ENCODE measurements around the gene BMAL1.
A peak's percentile ranks its signal among the peaks of the same experiment; 100 is the strongest.

BMAL1 gene

GRCh38 chr11:13310443-13310842, 32.9 kb downstream of the BMAL1 start:
- H3K4me3 ChIP-seq (ENCODE audit: low read length): no peak overlapping the region
- DNase-seq (ENCODE audit: low read depth, low spot score): no peak

- DNase-seq (ENCODE audit: low read depth, low spot score): no peak
- H3K4me3 ChIP-seq (ENCODE audit: low read length): no peak overlapping the region
These were observed 34.0 kb downstream of the BMAL1 start for GRCh38 chr11:13311570-13311969.

DNA sequence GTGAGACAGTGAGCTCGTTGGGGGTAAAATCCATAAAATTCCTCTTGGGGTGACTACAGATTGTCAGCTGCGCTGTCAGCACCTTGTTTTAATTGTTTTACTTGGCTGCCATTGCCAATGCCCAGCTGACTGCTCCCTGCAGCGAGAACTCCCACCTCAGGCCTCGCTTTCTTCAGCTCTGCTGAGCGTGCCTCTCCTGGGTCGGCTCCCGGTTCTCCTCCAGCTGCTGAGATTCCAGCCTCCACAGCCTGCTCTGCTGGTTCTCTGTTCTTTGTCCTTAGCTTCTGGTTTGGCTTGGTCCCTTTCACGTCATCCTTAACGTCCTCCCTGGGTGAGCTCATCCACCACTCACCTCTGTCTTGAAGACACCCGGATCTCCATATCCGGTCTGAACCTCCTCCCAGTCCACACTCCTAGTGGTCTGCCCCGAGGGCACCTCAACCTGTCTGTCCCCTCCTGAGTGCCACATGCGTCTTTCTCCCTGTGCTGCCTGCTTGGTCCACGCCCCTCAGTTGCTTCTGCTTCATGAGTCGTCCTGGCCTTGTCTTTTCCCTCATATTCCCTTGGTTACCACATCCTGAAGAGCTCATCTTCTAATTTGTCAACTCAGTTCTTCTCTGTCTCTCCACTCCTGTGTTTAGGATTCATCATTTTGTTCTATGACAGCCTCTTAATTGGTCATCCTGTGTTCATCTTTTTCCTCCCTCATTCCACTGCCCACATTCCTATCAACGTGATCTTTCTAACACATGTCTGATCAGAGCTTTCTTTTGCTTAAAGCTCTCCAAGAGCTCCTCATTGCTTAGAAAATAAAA, 35.6 kb downstream of the BMAL1 start:
- H3K4me3 ChIP-seq (ENCODE audit: low read length): no peak overlapping the region

GRCh38 chr11:13314676-13315394, 37.2 kb downstream of the BMAL1 start:
- no peak for DNase-seq (ENCODE audit: low read depth, low spot score)
- no peak overlapping the region for H3K4me3 ChIP-seq (ENCODE audit: low read length)

More for the DNA sequence above, 35.6 kb downstream of the BMAL1 start:
- DNase-seq (ENCODE audit: low read depth, low spot score): no peak

- H3K4me3 ChIP-seq (ENCODE audit: low read length): no peak overlapping the region
- no peak for DNase-seq (ENCODE audit: low read depth, low spot score)
These were observed 38.2 kb downstream of the BMAL1 start for GRCh38 chr11:13315517-13316432.

DNA sequence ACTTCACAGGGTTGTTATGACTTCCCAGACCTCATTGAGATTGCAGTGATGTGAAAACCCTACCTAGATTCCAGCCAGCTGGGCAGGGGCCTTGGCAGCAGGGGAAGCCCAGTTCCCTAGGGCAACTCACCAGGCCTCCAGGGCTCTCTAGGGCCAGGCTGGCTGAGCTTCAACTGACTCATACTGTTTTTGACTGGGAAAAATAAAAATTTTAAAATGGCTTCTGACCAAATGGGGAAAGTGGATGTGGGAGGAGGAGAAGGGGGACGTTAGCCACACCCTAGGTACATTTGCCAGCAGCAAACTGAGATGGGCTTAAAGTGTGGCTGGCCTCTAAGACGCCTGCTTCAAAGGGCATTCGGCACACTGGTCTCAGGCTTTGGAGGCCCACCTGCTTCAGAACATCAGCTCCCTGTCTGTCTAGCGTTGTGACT, 39.0 kb downstream of the BMAL1 start:
- H3K4me3 ChIP-seq (ENCODE audit: low read length): no peak overlapping the region
- no peak for DNase-seq (ENCODE audit: low read depth, low spot score)

DNA sequence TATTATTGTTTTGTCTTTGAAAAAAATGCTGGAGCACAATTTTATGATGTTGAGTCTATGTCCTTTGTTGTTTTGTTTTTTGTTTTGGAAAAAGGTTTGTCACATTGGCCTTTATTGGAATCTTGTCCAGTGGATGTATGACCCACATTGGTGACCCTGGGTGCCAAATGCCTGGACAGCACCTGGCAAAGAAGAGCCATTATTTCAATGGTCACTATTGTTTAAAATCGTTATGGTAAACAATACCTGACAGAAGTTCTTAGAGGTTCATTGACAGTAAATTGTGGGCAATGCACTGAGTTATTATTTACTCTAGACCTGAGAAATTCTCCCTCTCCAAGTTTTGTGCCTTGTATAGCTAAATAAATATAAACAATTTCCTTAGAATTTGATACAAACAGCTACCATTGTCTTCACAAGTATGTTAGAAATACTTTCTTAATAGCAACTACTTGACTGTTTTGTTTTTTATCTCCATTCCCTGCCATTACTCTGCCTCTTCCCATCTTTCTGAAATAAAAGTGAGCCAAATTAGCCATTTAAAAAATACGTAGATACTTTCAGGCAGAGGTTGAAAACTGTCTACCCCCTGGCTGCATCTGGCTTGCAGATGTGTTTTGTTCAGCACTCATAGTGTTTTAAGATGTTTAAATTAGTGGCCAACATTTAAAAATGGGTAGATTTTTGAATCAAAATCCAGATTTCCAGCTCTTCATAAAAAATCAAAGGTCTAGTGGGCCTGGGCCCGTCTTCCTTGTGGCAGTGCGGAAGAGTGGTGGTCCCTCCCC, 39.9 kb downstream of the BMAL1 start:
- DNase-seq (ENCODE audit: low read depth, low spot score): no peak
- no peak overlapping the region for H3K4me3 ChIP-seq (ENCODE audit: low read length)

DNA sequence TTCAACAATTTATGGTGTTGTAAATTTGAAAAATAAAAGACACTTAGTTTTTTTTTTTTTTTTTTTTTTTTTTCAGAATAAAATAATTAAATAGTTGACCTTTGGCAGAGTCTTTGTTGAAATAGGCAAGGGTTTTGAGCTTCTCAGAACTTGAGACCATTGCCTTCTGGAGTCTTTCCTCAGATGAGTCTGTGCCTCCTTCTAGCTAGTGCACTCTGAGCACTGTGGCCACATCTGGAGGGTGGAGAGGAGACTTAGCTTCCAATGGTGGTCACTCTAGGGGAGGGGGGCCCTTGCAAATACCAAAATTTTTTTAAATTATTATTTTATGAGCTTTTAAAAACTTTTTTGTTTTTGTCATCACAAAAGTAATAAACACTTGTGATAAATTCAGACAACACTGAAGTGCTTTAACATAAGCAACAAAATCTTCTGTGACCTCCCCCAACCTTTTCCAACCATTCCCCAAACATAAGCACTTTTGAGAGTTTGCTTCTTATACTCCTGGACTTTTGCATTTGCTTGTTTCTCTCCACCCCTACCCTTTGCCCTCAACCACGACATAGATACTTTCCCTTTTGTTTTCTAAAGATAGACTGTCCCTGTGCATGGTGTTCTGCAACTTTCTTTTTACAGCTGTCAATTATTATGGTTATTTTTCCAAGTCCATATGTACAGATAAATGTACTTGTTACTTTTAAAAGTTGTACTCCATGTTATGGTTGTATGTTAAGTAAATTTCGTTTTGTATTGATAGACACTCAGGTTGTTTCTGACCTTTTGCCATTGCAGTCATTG, 41.1 kb downstream of the BMAL1 start:
- H3K4me3 ChIP-seq (ENCODE audit: low read length): no peak overlapping the region
- DNase-seq (ENCODE audit: low read depth, low spot score): no peak

DNA sequence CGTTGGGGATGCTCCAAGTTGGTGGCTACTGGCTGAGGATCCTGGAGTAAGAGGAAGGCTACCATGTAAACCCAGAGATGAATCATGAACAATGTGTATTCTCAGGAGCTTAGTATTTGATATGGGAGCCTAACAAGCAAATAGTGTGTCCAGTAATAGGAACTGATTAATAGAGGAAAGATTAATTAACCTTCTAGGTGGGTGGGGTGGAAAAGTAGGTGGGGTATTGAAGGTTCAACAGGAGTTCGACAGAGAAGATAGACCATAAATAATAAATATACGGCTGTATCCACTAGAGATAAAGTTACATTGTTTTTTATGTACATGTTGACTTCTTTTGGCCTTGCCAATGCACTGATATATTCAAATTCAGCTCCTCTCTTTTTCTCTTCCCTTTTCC, 43.1 kb downstream of the BMAL1 start:
- no peak overlapping the region for H3K4me3 ChIP-seq (ENCODE audit: low read length)
- DNase-seq (ENCODE audit: low read depth, low spot score): no peak

DNA sequence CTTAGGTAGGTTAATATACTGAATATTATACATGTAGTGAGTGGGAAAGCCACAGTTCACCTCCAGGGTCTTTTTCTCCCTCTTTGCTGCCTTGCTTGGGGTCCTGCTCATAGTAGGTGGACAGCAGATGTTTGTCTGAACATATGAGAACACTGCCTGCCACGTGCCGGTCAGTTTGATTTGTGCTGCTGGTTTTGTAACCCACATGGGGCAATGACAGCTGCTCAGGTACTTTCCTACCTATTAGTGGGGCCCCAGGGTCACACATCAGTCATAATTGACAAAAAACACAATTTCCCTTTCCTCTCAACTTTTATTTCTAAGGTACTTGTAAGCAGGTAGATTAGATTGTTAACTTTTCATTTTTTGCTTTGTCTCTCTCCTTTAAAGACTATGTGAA, 43.8 kb downstream of the BMAL1 start:
- DNase-seq (ENCODE audit: low read depth, low spot score): no peak
- no peak overlapping the region for H3K4me3 ChIP-seq (ENCODE audit: low read length)

- DNase-seq (ENCODE audit: low read depth, low spot score): no peak
- no peak overlapping the region for H3K4me3 ChIP-seq (ENCODE audit: low read length)
These were observed 46.6 kb downstream of the BMAL1 start for GRCh38 chr11:13324141-13324540.

DNA sequence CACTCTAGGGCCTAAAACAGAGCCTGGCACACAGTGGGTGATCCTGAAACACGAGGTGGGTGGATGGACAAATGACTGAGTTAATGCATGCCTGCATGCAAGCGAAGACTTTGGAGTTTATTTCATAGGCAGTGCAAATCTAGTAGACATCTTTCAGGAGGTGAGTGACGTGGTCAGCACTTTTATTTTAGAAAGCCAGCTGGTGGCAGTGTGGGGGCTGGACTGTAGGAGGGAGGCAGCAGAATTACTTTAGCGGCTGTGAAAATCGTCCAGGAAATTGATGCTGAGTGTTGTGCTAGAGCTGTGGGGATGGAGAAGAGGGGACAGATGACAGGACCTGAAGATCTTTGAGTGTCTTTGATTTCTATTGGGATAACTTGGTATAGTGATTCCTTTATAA, 47.1 kb downstream of the BMAL1 start:
- no peak for DNase-seq (ENCODE audit: low read depth, low spot score)
- no peak overlapping the region for H3K4me3 ChIP-seq (ENCODE audit: low read length)

- no peak for DNase-seq (ENCODE audit: low read depth, low spot score)
- no peak overlapping the region for H3K4me3 ChIP-seq (ENCODE audit: low read length)
These were observed 49.8 kb downstream of the BMAL1 start for GRCh38 chr11:13327421-13327820.

- H3K4me3 ChIP-seq (ENCODE audit: low read length): no peak overlapping the region
- no peak for DNase-seq (ENCODE audit: low read depth, low spot score)
These were observed 50.7 kb downstream of the BMAL1 start for GRCh38 chr11:13328286-13328685.

DNA sequence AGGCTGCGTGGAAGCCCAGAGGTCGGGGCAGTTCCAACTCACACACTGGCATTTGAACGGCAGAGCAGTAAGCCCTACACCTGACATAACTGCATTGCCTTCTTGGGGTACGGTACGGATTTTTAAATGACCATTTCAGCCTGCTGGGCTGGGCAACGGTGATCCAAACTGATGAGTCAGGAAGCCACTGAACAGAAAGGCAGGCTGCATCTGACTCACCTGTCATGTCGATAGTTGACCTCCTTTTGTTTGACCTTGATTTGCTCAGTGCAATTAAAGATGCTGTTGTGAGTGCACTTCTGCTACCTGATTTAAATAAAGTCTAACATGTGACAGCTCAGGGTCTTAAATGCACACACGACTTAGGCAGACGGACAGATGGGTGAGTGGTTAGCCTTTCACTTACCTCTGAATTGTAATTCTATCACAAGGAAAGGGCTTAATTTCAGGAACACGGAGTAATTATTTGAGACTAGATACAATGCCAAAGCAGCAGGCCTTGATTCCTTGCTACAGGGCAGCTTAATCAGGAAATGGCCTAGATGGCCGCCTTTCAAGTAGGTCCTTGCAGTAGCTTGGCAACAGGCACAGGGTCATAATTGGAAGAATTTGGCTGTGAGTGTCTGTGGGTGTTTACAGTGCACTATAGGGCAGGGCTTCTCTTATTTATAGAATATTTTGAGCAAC, 52.2 kb downstream of the BMAL1 start:
- DNase-seq (ENCODE audit: low read depth, low spot score): no peak
- no peak overlapping the region for H3K4me3 ChIP-seq (ENCODE audit: low read length)

DNA sequence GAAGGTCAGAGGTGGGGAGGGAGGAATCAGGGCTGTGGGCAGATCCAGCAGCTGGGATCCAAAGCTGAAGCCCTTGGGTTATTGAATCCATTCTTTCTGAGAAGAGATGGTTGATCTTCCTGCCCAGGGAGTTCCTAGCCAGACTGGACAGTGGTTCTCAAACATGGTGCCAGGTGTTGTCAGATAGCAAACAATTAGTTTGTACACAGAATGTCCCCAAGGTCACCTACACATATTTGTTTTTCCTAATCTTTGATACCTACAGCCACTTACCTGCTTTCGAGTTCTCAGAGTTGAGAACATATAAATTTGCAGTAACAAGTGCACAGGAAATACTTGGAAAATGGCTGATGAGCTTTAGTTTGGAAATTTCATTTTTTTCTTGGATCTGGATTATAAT, 54.5 kb downstream of the BMAL1 start:
- DNase-seq (ENCODE audit: low read depth, low spot score): no peak
- no peak overlapping the region for H3K4me3 ChIP-seq (ENCODE audit: low read length)

GRCh38 chr11:13333456-13333957, 55.9 kb downstream of the BMAL1 start:
- no peak overlapping the region for H3K4me3 ChIP-seq (ENCODE audit: low read length)
- peak; percentile 58 for DNase-seq (ENCODE audit: low read depth, low spot score)

All from Jurkat, Clone E6-1 (cell line).